Liver (tissue), 3 donors: Measurements from ENCODE around the gene KMT2E.

ENCODE experiments used
- CTCF ChIP-seq: fragments of 150-350 bp; IDR thresholded peaks from 2 replicates; pipeline ENCODE4 v1.5.1; 2017; ENCODE audit warnings: improper control_type of control experiment, low read depth, low read length; ENCODE audit not compliant: missing input control
- EGR1 ChIP-seq, 2 donors: IDR thresholded peaks; 2 replicates each; pipeline ENCODE4 v1.6.1; 2016 to 2018; ENCODE audit warnings: antibody characterized with exemption in 2 of 2, low read depth in 2 of 2
- FOXA1 ChIP-seq: IDR thresholded peaks from 2 replicates; pipeline ENCODE4 v1.6.1; 2016; ENCODE audit warnings: antibody characterized with exemption
- JUND ChIP-seq, 2 donors: IDR thresholded peaks; 2 replicates each; pipeline ENCODE4 v1.6.1; 2016; ENCODE audit warnings: antibody characterized with exemption in 2 of 2
- MAX ChIP-seq: IDR thresholded peaks from 2 replicates; pipeline ENCODE4 v1.6.1; 2016; ENCODE audit warnings: antibody characterized with exemption
- RAD21 ChIP-seq, 2 donors: IDR thresholded peaks; 2 replicates each; pipeline ENCODE4 v1.6.1; 2016; ENCODE audit warnings: antibody characterized with exemption in 2 of 2, mild to moderate bottlenecking in 2 of 2
- RXRA ChIP-seq, 2 donors: IDR thresholded peaks; 2 replicates each; pipeline ENCODE4 v1.6.1; 2017 to 2018; ENCODE audit warnings: antibody characterized with exemption in 2 of 2, mild to moderate bottlenecking in 1 of 2
- SP1 ChIP-seq: IDR thresholded peaks from 2 replicates; pipeline ENCODE4 v1.6.1; 2018; ENCODE audit warnings: antibody characterized with exemption, mild to moderate bottlenecking
- TAF1 ChIP-seq: conservative IDR thresholded peaks from 2 replicates; pipeline ENCODE4 v1.6.1; 2016; ENCODE audit warnings: antibody characterized with exemption, mild to moderate bottlenecking
- YY1 ChIP-seq: IDR thresholded peaks from 2 replicates; pipeline ENCODE4 v1.6.1; 2016; ENCODE audit warnings: antibody characterized with exemption, mild to moderate bottlenecking
- ZBTB33 ChIP-seq: IDR thresholded peaks from 2 replicates; pipeline ENCODE4 v1.6.1; 2016; ENCODE audit warnings: antibody characterized with exemption
- donor health status: healthy.
- donor health status: healthy.

DNA sequence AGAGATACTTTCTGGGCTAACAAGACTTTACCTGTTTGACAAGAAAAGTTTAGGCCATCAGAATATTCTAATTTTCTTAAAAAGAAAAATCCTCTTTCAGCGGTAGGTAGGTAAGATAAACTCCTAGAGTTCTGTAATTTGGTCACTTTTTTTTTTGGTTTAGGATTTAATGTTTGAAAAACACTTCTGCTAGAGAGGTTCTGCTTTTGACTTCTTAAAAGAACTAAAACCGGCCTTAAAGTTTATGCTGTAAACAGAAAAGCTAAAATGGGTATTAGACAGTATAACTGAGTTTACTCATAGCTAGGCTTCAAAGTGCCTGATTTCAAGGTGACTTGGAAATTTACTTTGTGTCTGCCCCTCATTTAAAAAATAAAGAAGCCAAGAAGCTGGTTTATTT, 21.7 kb upstream of the KMT2E start:
- TF ChIP-seq MAX (no peak), CTCF (no peak), SP1 (no peak), RAD21 (IDR thresholded peaks at IDR 0.05) (no peak), YY1 (no peak), RXRA (IDR thresholded peaks at IDR 0.05) (no peak), TAF1 (no peak), FOXA1 (no peak), ZBTB33 (no peak), EGR1 (IDR thresholded peaks at IDR 0.05; ENCODE audit: low read depth in 2 of 2) (no peak), JUND (IDR thresholded peaks at IDR 0.05) (no peak)
